ENCODE results near the gene GRAMD1B.

GRAMD1B gene

GRCh38 chr11:123478352-123478987 lies 48.4 kb downstream of the GRAMD1B start:
- DNase-seq: peak; percentile 83

- DNase-seq: no peak
Observed at GRCh38 chr11:123479048-123479837, 49.2 kb downstream of the GRAMD1B start.

GRCh38 chr11:123480290-123480815 lies 50.3 kb downstream of the GRAMD1B start:
- DNase-seq: no peak

GRCh38 chr11:123480882-123481281 lies 50.8 kb downstream of the GRAMD1B start:
- no peak for DNase-seq

GRCh38 chr11:123481640-123482039 lies 51.6 kb downstream of the GRAMD1B start:
- DNase-seq: no peak

- no peak for DNase-seq
Observed at GRCh38 chr11:123482218-123482617, 52.1 kb downstream of the GRAMD1B start.

- DNase-seq: peak; percentile 48
Observed at GRCh38 chr11:123483058-123483457, 53.0 kb downstream of the GRAMD1B start.

GRCh38 chr11:123483466-123483865 lies 53.4 kb downstream of the GRAMD1B start:
- DNase-seq: no peak

GRCh38 chr11:123484448-123484847 lies 54.4 kb downstream of the GRAMD1B start:
- no peak for DNase-seq

- no peak for DNase-seq
Observed at GRCh38 chr11:123487157-123487744, 57.2 kb downstream of the GRAMD1B start.

- no peak for DNase-seq
Observed at GRCh38 chr11:123490527-123490926, 60.5 kb downstream of the GRAMD1B start.

- no peak for DNase-seq
Observed at GRCh38 chr11:123491241-123491640, 61.2 kb downstream of the GRAMD1B start.

- no peak for DNase-seq
Observed at GRCh38 chr11:123493349-123494063, 63.4 kb downstream of the GRAMD1B start.

- peak; percentile 61 for DNase-seq
Observed at GRCh38 chr11:123494195-123495050, 64.4 kb downstream of the GRAMD1B start.

GRCh38 chr11:123504401-123504800 lies 74.3 kb downstream of the GRAMD1B start:
- DNase-seq: no peak

- no peak for DNase-seq
Observed at GRCh38 chr11:123505546-123506299, 75.7 kb downstream of the GRAMD1B start.

- peak; percentile 33 for DNase-seq
Observed at GRCh38 chr11:123507043-123507442, 77.0 kb downstream of the GRAMD1B start.

GRCh38 chr11:123509737-123510578 lies 79.9 kb downstream of the GRAMD1B start:
- DNase-seq: peak; percentile 84

GRCh38 chr11:123510579-123510905 lies 80.5 kb downstream of the GRAMD1B start:
- DNase-seq: no peak

Data from fibroblast of skin of right biceps (primary cell).